Mesendoderm (in vitro differentiated cells): ENCODE measurements around the gene KAZN.

ENCODE experiments used
- DNase-seq: peaks from one replicate; pipeline ENCODE4 v3.0.0; 2013
- H2AK5ac ChIP-seq: 2 replicates; pipeline ENCODE4 v1.6.1; 2013; ENCODE audit warnings: low read length, inconsistent platforms
- H2BK120ac ChIP-seq: 2 replicates; pipeline ENCODE4 v1.6.1; 2013; ENCODE audit warnings: low read depth, mild to moderate bottlenecking, low read length, moderate library complexity, mixed read lengths
- H2BK15ac ChIP-seq: replicated peaks from 2 replicates; pipeline ENCODE4 v1.6.1; 2013; ENCODE audit warnings: low read depth, mild to moderate bottlenecking, moderate library complexity
- H2BK5ac ChIP-seq: 2 replicates; pipeline ENCODE4 v1.6.1; 2013; ENCODE audit warnings: low read length, inconsistent platforms
- H3K18ac ChIP-seq: 2 replicates; pipeline ENCODE4 v1.6.1; 2013; ENCODE audit warnings: mild to moderate bottlenecking, low read length, mixed read lengths
- H3K23ac ChIP-seq: one replicate; pipeline ENCODE4 v1.6.1; 2013; ENCODE audit warnings: low read length
- H3K27ac ChIP-seq: 2 replicates; pipeline ENCODE4 v1.5.1; 2013; ENCODE audit warnings: low read depth, mild to moderate bottlenecking, inconsistent platforms, low read length, moderate library complexity
- H3K27me3 ChIP-seq: 2 replicates; pipeline ENCODE4 v1.6.1; 2013; ENCODE audit warnings: low read length, control low read depth, mild to moderate bottlenecking, inconsistent platforms; ENCODE audit not compliant: insufficient read depth, poor library complexity
- H3K36me3 ChIP-seq: 2 replicates; pipeline ENCODE4 v1.6.1; 2013; ENCODE audit warnings: low read length, inconsistent platforms; ENCODE audit not compliant: control insufficient read depth, insufficient read depth
- H3K4ac ChIP-seq: one replicate; pipeline ENCODE4 v1.6.1; 2013; ENCODE audit warnings: low read depth, mild to moderate bottlenecking, low read length, moderate library complexity
- H3K4me1 ChIP-seq: 2 replicates; pipeline ENCODE4 v1.6.1; 2013; ENCODE audit warnings: low read depth, low read length, inconsistent platforms; ENCODE audit not compliant: control insufficient read depth
- H3K4me2 ChIP-seq: 2 replicates; pipeline ENCODE4 v1.6.1; 2013; ENCODE audit warnings: low read length
- H3K4me3 ChIP-seq: 2 replicates; pipeline ENCODE4 v1.5.1; 2013; ENCODE audit warnings: mild to moderate bottlenecking, low read length
- H3K56ac ChIP-seq: one replicate; pipeline ENCODE4 v1.6.1; 2013; ENCODE audit warnings: low read length
- H3K79me1 ChIP-seq: 2 replicates; pipeline ENCODE4 v1.6.1; 2013; ENCODE audit warnings: low read length, inconsistent platforms
- H3K79me2 ChIP-seq: 2 replicates; pipeline ENCODE4 v1.6.1; 2013; ENCODE audit warnings: mild to moderate bottlenecking, low read length; ENCODE audit not compliant: control insufficient read depth, insufficient read depth
- H3K9ac ChIP-seq: 2 replicates; pipeline ENCODE4 v1.6.1; 2013; ENCODE audit warnings: low read length, inconsistent platforms
- H4K5ac ChIP-seq: one replicate; pipeline ENCODE4 v1.6.1; 2013; ENCODE audit warnings: low read length
- H4K8ac ChIP-seq: one replicate; pipeline ENCODE4 v1.6.1; 2013; ENCODE audit warnings: low read depth, mild to moderate bottlenecking, control low read depth, low read length, moderate library complexity
- WGBS: extraction: QIAGEN DNeasy Blood & Tissue Kit; methylation state at CpG from one replicate; pipeline ENCODE4 v1.1.7; 2013; ENCODE audit warnings: low lambda C conversion rate, missing lambda C conversion rate; ENCODE audit not compliant: insufficient coverage; ENCODE audit errors: extremely low coverage; 5-methylcytosine and 5-hydroxymethylcytosine counted together

The KAZN gene

GRCh38 chr1:14910984-14911721 is 312.7 kb downstream of the KAZN start:
- Histone ChIP-seq H2BK120ac (no peak overlapping the region), H3K36me3 (no peaks in the 10 kb centered on the region), H4K8ac (no peak overlapping the region), H3K23ac (no peak overlapping the region), H2BK5ac (no peak overlapping the region), H3K27me3 (no peaks in the 10 kb centered on the region), H3K56ac (no peak overlapping the region), H3K4me3 (no peak overlapping the region), H2BK15ac (no peak overlapping the region), H4K5ac (no peak overlapping the region), H3K27ac (no peak overlapping the region), H3K18ac (no peak overlapping the region), H3K9ac (no peak overlapping the region), H3K4me1 (no peaks in the 10 kb centered on the region), H3K79me1 (no peaks in the 10 kb centered on the region), H2AK5ac (no peak overlapping the region), H3K79me2 (no peaks in the 10 kb centered on the region), H3K4ac (no peak overlapping the region), H3K4me2 (no peak overlapping the region)
- no CpG with 5 or more reads among the region's 12 CpGs for WGBS
- no peak for DNase-seq

DNA sequence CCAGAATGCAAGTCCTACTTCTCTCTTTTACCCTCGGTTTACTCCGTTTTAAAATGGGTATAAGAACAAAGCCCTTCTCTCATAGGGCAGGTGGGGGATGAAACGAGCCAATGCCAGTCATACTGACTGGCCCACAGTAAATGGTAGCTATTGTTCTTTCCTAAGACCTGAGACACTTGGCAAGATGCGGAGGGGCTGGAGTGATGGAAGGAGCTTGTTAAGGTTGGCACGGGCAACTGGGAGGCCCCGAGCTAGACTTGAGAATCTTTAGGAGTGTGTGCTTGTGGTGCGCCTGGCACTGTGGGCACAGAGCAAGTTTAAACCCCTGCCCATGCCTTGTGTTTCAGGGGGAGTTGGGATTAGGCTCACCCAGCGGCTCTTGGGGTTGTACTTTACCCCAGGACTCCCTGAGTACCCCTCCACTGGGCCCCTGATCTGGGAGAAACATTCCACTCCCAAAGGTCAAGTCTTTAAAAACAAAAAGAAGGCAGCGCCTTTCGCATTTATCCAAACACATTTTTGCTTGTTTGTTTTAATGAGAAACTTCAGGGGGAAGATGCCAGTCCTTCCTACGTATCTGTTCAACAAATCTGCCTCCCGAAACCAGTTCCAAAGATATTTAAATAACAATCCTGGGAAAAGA is 314.5 kb downstream of the KAZN start:
- no peak overlapping the region for H2AK5ac ChIP-seq
- no peak overlapping the region for H3K18ac ChIP-seq
- H3K79me2 ChIP-seq: no peaks in the 10 kb centered on the region
- no peak overlapping the region for H3K27ac ChIP-seq
- no peaks in the 10 kb centered on the region for H3K36me3 ChIP-seq
- no peak overlapping the region for H2BK15ac ChIP-seq
- no peak overlapping the region for H3K9ac ChIP-seq
- H2BK5ac ChIP-seq: no peak overlapping the region
- DNase-seq: no peak
- H4K8ac ChIP-seq: no peak overlapping the region
- H3K56ac ChIP-seq: peak overlapping the region; percentile 15
- no peak overlapping the region for H2BK120ac ChIP-seq
- H3K4ac ChIP-seq: no peak overlapping the region
- no CpG with 5 or more reads among the region's 12 CpGs for WGBS
- no peak overlapping the region for H3K4me3 ChIP-seq
- H3K79me1 ChIP-seq: no peaks in the 10 kb centered on the region
- H3K4me1 ChIP-seq: no peaks in the 10 kb centered on the region
- no peak overlapping the region for H4K5ac ChIP-seq
- H3K23ac ChIP-seq: no peak overlapping the region
- H3K4me2 ChIP-seq: no peak overlapping the region
- no peaks in the 10 kb centered on the region for H3K27me3 ChIP-seq

DNA sequence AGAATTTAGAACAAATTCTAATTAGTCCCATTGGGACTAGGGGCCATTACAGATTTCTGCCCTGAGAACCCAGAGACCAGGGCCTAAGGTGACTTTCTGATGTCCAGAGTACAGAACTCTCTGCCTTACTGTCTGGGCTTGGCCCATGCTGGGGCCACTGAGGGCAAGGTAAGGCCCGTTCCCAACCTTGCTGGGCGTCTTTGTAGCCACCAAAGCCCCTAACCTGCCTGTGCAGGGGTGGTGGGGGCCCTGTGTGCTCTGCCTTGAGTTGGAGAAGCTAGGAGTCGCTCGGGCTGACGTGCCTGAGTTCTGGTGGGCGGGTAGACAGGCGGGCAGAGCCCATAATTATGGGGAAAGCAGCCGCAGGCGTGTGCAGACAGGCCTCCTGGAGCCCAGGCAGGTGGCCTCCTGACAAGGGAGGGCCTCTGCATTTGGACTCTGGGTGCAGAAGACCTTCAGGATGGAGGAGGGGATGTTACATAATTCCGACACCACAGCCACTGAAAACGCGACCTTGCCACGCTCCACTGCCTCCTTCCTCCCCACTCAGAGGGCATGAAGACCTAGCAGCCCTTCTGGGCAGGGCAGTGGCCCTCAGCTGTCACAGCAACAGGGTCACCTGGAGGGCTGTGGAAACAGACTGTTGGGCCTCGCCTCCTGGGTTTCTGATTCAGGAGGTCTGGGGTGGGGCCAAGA is 315.1 kb downstream of the KAZN start:
- Histone ChIP-seq H2BK15ac (no peak overlapping the region), H4K8ac (no peak overlapping the region), H3K36me3 (no peaks in the 10 kb centered on the region), H2BK120ac (no peak overlapping the region), H3K27ac (no peak overlapping the region), H3K4me2 (no peak overlapping the region), H3K27me3 (no peaks in the 10 kb centered on the region), H3K18ac (no peak overlapping the region), H3K56ac (peak overlapping the region; percentile 39), H3K9ac (no peak overlapping the region), H3K23ac (no peak overlapping the region), H2BK5ac (no peak overlapping the region), H3K79me2 (no peaks in the 10 kb centered on the region), H4K5ac (no peak overlapping the region), H2AK5ac (no peak overlapping the region), H3K79me1 (no peaks in the 10 kb centered on the region), H3K4me3 (no peak overlapping the region), H3K4ac (no peak overlapping the region), H3K4me1 (no peaks in the 10 kb centered on the region)
- DNase-seq: no peak
- no CpG with 5 or more reads among the region's 14 CpGs for whole genome bisulfite sequencing

- DNase-seq: no peak
Observed at GRCh38 chr1:14914351-14914988, 316.0 kb downstream of the KAZN start.

DNA sequence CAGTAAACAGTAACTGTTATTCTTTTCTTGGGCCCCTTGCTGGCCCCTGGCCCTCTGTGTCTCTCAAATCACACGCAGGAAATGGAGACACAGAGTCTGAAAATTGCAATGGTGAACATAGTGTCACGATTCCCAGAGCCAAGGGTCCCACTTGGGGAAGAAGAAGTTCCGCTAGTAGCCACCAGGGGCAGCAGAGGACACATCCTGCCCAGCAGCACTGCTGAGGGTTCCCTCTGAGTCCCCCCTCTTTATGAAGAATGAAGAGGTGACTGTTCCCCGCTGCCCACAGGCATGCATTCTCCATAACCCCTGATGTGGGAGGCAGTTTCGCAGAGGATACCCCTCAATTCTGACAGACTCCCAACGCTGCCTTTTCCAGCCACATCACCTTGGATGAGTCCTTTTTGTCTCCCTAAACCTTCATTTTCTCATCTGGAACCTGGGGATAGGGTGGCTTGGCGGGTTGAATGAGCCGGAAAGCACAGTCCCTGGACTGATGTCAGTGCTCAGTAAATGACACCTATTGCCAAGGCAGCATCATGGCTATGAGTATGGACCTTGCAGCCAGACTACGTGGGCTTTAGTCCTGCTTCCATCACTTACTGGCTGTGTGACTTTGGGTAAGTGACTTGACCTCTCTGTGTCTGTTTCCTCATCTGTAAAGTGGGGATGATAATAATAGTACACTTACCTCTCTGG is 317.0 kb downstream of the KAZN start:
- Histone ChIP-seq H3K4me3 (no peak overlapping the region), H3K56ac (no peak overlapping the region), H2AK5ac (no peak overlapping the region), H3K18ac (no peak overlapping the region), H2BK15ac (no peak overlapping the region), H3K4ac (no peak overlapping the region), H4K5ac (no peak overlapping the region), H4K8ac (no peak overlapping the region), H3K79me2 (no peaks in the 10 kb centered on the region), H3K27ac (no peak overlapping the region), H3K36me3 (no peaks in the 10 kb centered on the region), H3K4me1 (no peaks in the 10 kb centered on the region), H3K9ac (no peak overlapping the region), H3K4me2 (no peak overlapping the region), H3K23ac (no peak overlapping the region), H2BK5ac (no peak overlapping the region), H2BK120ac (no peak overlapping the region), H3K27me3 (no peaks in the 10 kb centered on the region), H3K79me1 (no peaks in the 10 kb centered on the region)
- DNase-seq: peak; percentile 54
- WGBS: no CpG with 5 or more reads among the region's 9 CpGs

More at GRCh38 chr1:14914351-14914988, 316.0 kb downstream of the KAZN start:
- no peak overlapping the region for H3K56ac ChIP-seq
- H3K9ac ChIP-seq: no peak overlapping the region
- no peak overlapping the region for H3K4ac ChIP-seq
- H3K36me3 ChIP-seq: no peaks in the 10 kb centered on the region
- H2BK5ac ChIP-seq: no peak overlapping the region
- no peaks in the 10 kb centered on the region for H3K79me1 ChIP-seq
- H2BK15ac ChIP-seq: no peak overlapping the region
- no peak overlapping the region for H2AK5ac ChIP-seq
- no peak overlapping the region for H3K4me3 ChIP-seq
- no peak overlapping the region for H3K18ac ChIP-seq
- H3K4me1 ChIP-seq: no peaks in the 10 kb centered on the region
- no peak overlapping the region for H3K27ac ChIP-seq
- no peak overlapping the region for H2BK120ac ChIP-seq
- WGBS: no CpG with 5 or more reads among the region's 11 CpGs
- no peak overlapping the region for H3K23ac ChIP-seq
- H3K27me3 ChIP-seq: no peaks in the 10 kb centered on the region
- H3K4me2 ChIP-seq: no peak overlapping the region
- H4K8ac ChIP-seq: no peak overlapping the region
- no peaks in the 10 kb centered on the region for H3K79me2 ChIP-seq
- H4K5ac ChIP-seq: no peak overlapping the region
